ENCODE data around the gene RBP4. TPM values are rescaled to one million over a fixed set of nuclear protein-coding genes. Genes with fewer than 3 reads are reported as not detected.

Gene RBP4
- total RNA-seq, 1 donor from 2014 or later = 0.56 TPM

GRCh38 chr10:93628858-93629257, 27.8 kb upstream of the RBP4 start:
- Mint-ChIP-seq H3K9me3 (ENCODE audit: unreplicated experiment) (no peaks in the 10 kb centered on the region), H3K27ac (ENCODE audit: unreplicated experiment) (no peak overlapping the region), H3K27me3 (ENCODE audit: unreplicated experiment) (peaks cover 5% of the 10 kb centered on the region), H3K4me1 (ENCODE audit: unreplicated experiment) (peaks cover 7% of the 10 kb centered on the region), H3K36me3 (ENCODE audit: unreplicated experiment) (no peaks in the 10 kb centered on the region), H3K4me3 (ENCODE audit: unreplicated experiment) (no peak overlapping the region)
- TF ChIP-seq CTCF (IDR thresholded peaks at IDR 0.05) = no peak
- DNase-seq (ENCODE audit: extremely low spot score, unreplicated experiment) = no peak

- Mint-ChIP-seq H3K4me1 (ENCODE audit: unreplicated experiment) (peaks cover 7% of the 10 kb centered on the region), H3K9me3 (ENCODE audit: unreplicated experiment) (no peaks in the 10 kb centered on the region), H3K4me3 (ENCODE audit: unreplicated experiment) (no peak overlapping the region), H3K27ac (ENCODE audit: unreplicated experiment) (no peak overlapping the region), H3K27me3 (ENCODE audit: unreplicated experiment) (peaks cover 41% of the 10 kb centered on the region), H3K36me3 (ENCODE audit: unreplicated experiment) (no peaks in the 10 kb centered on the region)
- TF ChIP-seq CTCF (IDR thresholded peaks at IDR 0.05) = no peak
- no peak for DNase-seq (ENCODE audit: extremely low spot score, unreplicated experiment)
Observed at GRCh38 chr10:93622942-93623341, 21.9 kb upstream of the RBP4 start.

- no peak for DNase-seq (ENCODE audit: extremely low spot score, unreplicated experiment)
- no peak for TF ChIP-seq CTCF (IDR thresholded peaks at IDR 0.05)
- no peaks in the 10 kb centered on the region for H3K9me3 Mint-ChIP-seq (ENCODE audit: unreplicated experiment)
- H3K27me3 Mint-ChIP-seq (ENCODE audit: unreplicated experiment) = peaks cover 43% of the 10 kb centered on the region
- H3K4me3 Mint-ChIP-seq (ENCODE audit: unreplicated experiment) = no peak overlapping the region
- H3K36me3 Mint-ChIP-seq (ENCODE audit: unreplicated experiment) = no peaks in the 10 kb centered on the region
- H3K27ac Mint-ChIP-seq (ENCODE audit: unreplicated experiment) = no peak overlapping the region
- H3K4me1 Mint-ChIP-seq (ENCODE audit: unreplicated experiment) = no peaks in the 10 kb centered on the region
Observed at GRCh38 chr10:93620925-93621324, 19.9 kb upstream of the RBP4 start.

- DNase-seq (ENCODE audit: extremely low spot score, unreplicated experiment) = no peak
- Mint-ChIP-seq H3K27me3 (ENCODE audit: unreplicated experiment) (peaks cover 20% of the 10 kb centered on the region), H3K9me3 (ENCODE audit: unreplicated experiment) (no peaks in the 10 kb centered on the region), H3K27ac (ENCODE audit: unreplicated experiment) (no peak overlapping the region), H3K36me3 (ENCODE audit: unreplicated experiment) (no peaks in the 10 kb centered on the region), H3K4me3 (ENCODE audit: unreplicated experiment) (no peak overlapping the region), H3K4me1 (ENCODE audit: unreplicated experiment) (no peaks in the 10 kb centered on the region)
- TF ChIP-seq CTCF (IDR thresholded peaks at IDR 0.05) = no peak
Observed at GRCh38 chr10:93615576-93616235, 14.7 kb upstream of the RBP4 start.

- no peaks in the 10 kb centered on the region for H3K4me1 Mint-ChIP-seq (ENCODE audit: unreplicated experiment)
- no peak for DNase-seq (ENCODE audit: extremely low spot score, unreplicated experiment)
- H3K27me3 Mint-ChIP-seq (ENCODE audit: unreplicated experiment) = peaks cover 13% of the 10 kb centered on the region
- no peak overlapping the region for H3K27ac Mint-ChIP-seq (ENCODE audit: unreplicated experiment)
- TF ChIP-seq CTCF (IDR thresholded peaks at IDR 0.05) = no peak
- no peaks in the 10 kb centered on the region for H3K9me3 Mint-ChIP-seq (ENCODE audit: unreplicated experiment)
- no peaks in the 10 kb centered on the region for H3K36me3 Mint-ChIP-seq (ENCODE audit: unreplicated experiment)
- H3K4me3 Mint-ChIP-seq (ENCODE audit: unreplicated experiment) = no peak overlapping the region
Observed at GRCh38 chr10:93614101-93614825, 13.2 kb upstream of the RBP4 start.

Measured in osteocyte (in vitro differentiated cells).